Astrocyte of the hippocampus (primary cell): ENCODE measurements around the gene ADPGK.
"Not testable (repeated sequence)": the region's sequence is repeated elsewhere in the genome, so short reads cannot be mapped to it uniquely, and the experiment has no call there.

ENCODE experiments used
- DNase-seq: peaks from one replicate; pipeline ENCODE4 v3.0.0; 2011; ENCODE audit warnings: low read depth, low spot score

The ADPGK gene

GRCh38 chr15:72751751-72752455, 31.7 kb downstream of the ADPGK start:
- DNase-seq, result peak; percentile 51

GRCh38 chr15:72749700-72750099, 33.9 kb downstream of the ADPGK start:
- no peak for DNase-seq

GRCh38 chr15:72740219-72740618, 43.3 kb downstream of the ADPGK start:
- no peak for DNase-seq

GRCh38 chr15:72737723-72738122, 45.8 kb downstream of the ADPGK start:
- DNase-seq, result no peak

GRCh38 chr15:72737061-72737460, 46.5 kb downstream of the ADPGK start:
- DNase-seq, result no peak

GRCh38 chr15:72735111-72735510, 48.4 kb downstream of the ADPGK start:
- no peak for DNase-seq

GRCh38 chr15:72733941-72734738, 49.4 kb downstream of the ADPGK start:
- DNase-seq, result no peak

GRCh38 chr15:72732516-72732915, 51.0 kb downstream of the ADPGK start:
- no peak for DNase-seq

- DNase-seq, result no peak
Measured at GRCh38 chr15:72732086-72732485, 51.5 kb downstream of the ADPGK start.

GRCh38 chr15:72728821-72729220, 54.7 kb downstream of the ADPGK start:
- no peak for DNase-seq

- not testable (repeated sequence) for DNase-seq
Measured at GRCh38 chr15:72728249-72728648, 55.3 kb downstream of the ADPGK start.

- DNase-seq, result no peak
Measured at GRCh38 chr15:72727154-72727553, 56.4 kb downstream of the ADPGK start.

GRCh38 chr15:72725851-72726250, 57.7 kb downstream of the ADPGK start:
- not testable (repeated sequence) for DNase-seq

GRCh38 chr15:72725446-72725845, 58.1 kb downstream of the ADPGK start:
- DNase-seq, result no peak

- DNase-seq, result no peak
Measured at GRCh38 chr15:72724028-72724427, 59.5 kb downstream of the ADPGK start.

- DNase-seq, result peak; percentile 88
Measured at GRCh38 chr15:72722071-72722696, 61.4 kb downstream of the ADPGK start.

- DNase-seq, result not testable (repeated sequence)
Measured at GRCh38 chr15:72708551-72709303, 74.8 kb downstream of the ADPGK start.

- DNase-seq, result no peak
Measured at GRCh38 chr15:72706266-72706665, 77.3 kb downstream of the ADPGK start.
